ENCODE measurements around the gene FRMD4A. TPM values are rescaled to one million over a fixed set of nuclear protein-coding genes. Genes with fewer than 3 reads are reported as not detected.

Gene FRMD4A
- total and polyA plus RNA-seq, 7 donors = 2.9 to 9.1 (median 6.2) TPM

- Histone ChIP-seq H3K36me3 (ENCODE audit: insufficient read depth in 1 of 2, low read depth in 1 of 2) (no peaks in the 10 kb centered on the region), H3K4me1 (no peaks in the 10 kb centered on the region), H3K9me3 (no peaks in the 10 kb centered on the region), H3K27ac (peak overlapping the region; percentile 39), H3K27me3 (ENCODE audit: insufficient read depth in 3 of 3, low read length in 2 of 3) (peaks cover 0 to 2% (median 0%) of the 10 kb centered on the region in 3 donors), H3K4me3 (no peak overlapping the region)
- intact Hi-C loops (cut with DNase I) = no loop called here
- ATAC-seq (no peak), DNase-seq (no peak)
- 85 to 90% (median 86%) methylated on average over 3 of the region's 3 CpGs for WGBS, 3 donors
- TF ChIP-seq CTCF (IDR thresholded peaks at IDR 0.05) = no peak
Measured at GRCh38 chr10:13880760-13881159, 450.0 kb downstream of the FRMD4A start.

DNA sequence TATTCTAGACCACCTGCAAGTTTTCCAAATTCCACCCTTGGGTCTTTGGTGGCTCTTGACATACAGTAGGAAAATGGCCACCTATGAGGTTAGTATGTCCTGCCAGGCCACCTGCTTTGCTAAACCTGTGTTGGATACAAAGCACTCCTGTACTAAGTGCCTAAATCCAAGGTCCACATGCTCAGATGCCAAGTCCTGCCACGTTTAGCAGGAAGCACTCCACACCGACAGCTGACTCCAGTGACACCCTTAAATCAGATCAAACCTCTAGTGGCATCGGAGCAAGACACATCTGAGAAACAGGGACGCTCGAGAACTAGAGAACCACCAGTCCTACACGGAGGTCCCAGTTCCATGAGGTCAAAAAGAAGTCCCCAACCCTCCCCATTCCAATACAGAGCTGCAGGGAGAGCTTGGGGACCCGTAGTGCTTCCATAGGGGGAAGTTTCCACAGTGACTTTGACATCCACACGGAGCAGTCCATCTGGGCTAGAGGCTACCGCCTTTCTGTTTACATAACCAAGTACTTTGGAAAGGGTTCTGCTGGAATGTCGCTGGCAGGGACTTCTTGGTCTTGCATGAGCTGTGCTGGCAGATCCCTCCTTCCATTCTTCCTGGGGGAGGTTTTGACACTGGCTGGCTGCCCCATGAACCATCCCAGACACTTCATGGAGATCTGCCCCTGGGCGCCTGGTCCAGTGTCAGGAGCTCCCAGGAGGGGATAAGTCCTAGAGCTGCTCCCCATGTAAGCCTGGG is 453.4 kb downstream of the FRMD4A start:
- 24 to 41% (median 24%) methylated on average over 11 of the region's 11 CpGs for WGBS, 3 donors
- Histone ChIP-seq H3K27ac (no peak overlapping the region), H3K4me1 (no peaks in the 10 kb centered on the region), H3K27me3 (ENCODE audit: insufficient read depth in 3 of 3, low read length in 2 of 3) (peaks cover 0 to 2% (median 0%) of the 10 kb centered on the region in 3 donors), H3K9me3 (no peaks in the 10 kb centered on the region), H3K36me3 (ENCODE audit: insufficient read depth in 1 of 2, low read depth in 1 of 2) (no peaks in the 10 kb centered on the region), H3K4me3 (no peak overlapping the region)
- DNase-seq = peak; percentile 77 to 84
- intact Hi-C loops (cut with DNase I) = no loop called here
- TF ChIP-seq CTCF (IDR thresholded peaks at IDR 0.05) = no peak
- ATAC-seq = peak in 3 of 4 donors; percentile 42 to 73 (median 50)

- no peak for ATAC-seq
- Histone ChIP-seq H3K4me1 (no peaks in the 10 kb centered on the region), H3K27ac (no peak overlapping the region), H3K4me3 (no peak overlapping the region), H3K36me3 (ENCODE audit: insufficient read depth in 1 of 2, low read depth in 1 of 2) (no peaks in the 10 kb centered on the region), H3K9me3 (no peaks in the 10 kb centered on the region), H3K27me3 (ENCODE audit: insufficient read depth in 3 of 3, low read length in 2 of 3) (peaks cover 0 to 2% (median 0%) of the 10 kb centered on the region in 3 donors)
- no peak for TF ChIP-seq CTCF (IDR thresholded peaks at IDR 0.05)
- WGBS, 3 donors = 69 to 78% (median 73%) methylated on average over 6 of the region's 6 CpGs
- intact Hi-C loops (cut with DNase I) = no loop called here
- no peak for DNase-seq
Measured at GRCh38 chr10:13873196-13873595, 457.5 kb downstream of the FRMD4A start.

DNA sequence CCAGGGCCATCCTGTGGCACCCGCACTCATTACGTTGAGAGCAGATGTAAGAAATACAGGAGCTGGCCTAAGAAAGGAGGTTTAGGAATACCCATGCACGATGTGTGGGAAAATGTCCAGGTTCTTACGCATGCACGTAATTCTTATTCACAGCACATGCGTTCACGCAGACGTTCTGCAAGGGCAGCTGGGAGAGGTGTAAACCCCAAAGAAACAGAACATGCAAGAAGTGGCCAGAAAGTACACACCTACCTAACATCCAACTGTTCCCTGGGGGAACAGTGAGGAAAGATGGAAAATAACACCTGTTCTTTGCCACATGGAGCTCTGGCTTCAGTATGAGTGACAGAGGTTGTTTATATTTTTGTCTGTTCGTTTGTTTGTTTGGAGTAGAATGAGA is 458.3 kb downstream of the FRMD4A start:
- TF ChIP-seq CTCF (IDR thresholded peaks at IDR 0.05) = no peak
- H3K36me3 ChIP-seq (ENCODE audit: insufficient read depth in 1 of 2, low read depth in 1 of 2) = no peaks in the 10 kb centered on the region
- WGBS, 3 donors = 19 to 52% (median 23%) methylated on average over 9 of the region's 9 CpGs
- DNase-seq (no peak), ATAC-seq (no peak)
- no peaks in the 10 kb centered on the region for H3K4me1 ChIP-seq
- H3K4me3 ChIP-seq = no peak overlapping the region
- H3K27me3 ChIP-seq (ENCODE audit: insufficient read depth in 3 of 3, low read length in 2 of 3) = peaks cover 0 to 2% (median 0%) of the 10 kb centered on the region in 3 donors
- no peak overlapping the region for H3K27ac ChIP-seq
- intact Hi-C loops (cut with DNase I) = no loop called here
- H3K9me3 ChIP-seq = no peaks in the 10 kb centered on the region

Data from psoas muscle (tissue), 8 donors.